ENCODE results near the gene TNFRSF1A. TPM values are rescaled to one million over a fixed set of nuclear protein-coding genes. Genes with fewer than 3 reads are reported as not detected.

The TNFRSF1A gene
- total and polyA plus RNA-seq, 9 of the 15 experiments (the other 6 are each of a cell fraction or from before 2014, with no cell fraction given), result 0.76 to 43.5 (median 30.0) TPM

DNA sequence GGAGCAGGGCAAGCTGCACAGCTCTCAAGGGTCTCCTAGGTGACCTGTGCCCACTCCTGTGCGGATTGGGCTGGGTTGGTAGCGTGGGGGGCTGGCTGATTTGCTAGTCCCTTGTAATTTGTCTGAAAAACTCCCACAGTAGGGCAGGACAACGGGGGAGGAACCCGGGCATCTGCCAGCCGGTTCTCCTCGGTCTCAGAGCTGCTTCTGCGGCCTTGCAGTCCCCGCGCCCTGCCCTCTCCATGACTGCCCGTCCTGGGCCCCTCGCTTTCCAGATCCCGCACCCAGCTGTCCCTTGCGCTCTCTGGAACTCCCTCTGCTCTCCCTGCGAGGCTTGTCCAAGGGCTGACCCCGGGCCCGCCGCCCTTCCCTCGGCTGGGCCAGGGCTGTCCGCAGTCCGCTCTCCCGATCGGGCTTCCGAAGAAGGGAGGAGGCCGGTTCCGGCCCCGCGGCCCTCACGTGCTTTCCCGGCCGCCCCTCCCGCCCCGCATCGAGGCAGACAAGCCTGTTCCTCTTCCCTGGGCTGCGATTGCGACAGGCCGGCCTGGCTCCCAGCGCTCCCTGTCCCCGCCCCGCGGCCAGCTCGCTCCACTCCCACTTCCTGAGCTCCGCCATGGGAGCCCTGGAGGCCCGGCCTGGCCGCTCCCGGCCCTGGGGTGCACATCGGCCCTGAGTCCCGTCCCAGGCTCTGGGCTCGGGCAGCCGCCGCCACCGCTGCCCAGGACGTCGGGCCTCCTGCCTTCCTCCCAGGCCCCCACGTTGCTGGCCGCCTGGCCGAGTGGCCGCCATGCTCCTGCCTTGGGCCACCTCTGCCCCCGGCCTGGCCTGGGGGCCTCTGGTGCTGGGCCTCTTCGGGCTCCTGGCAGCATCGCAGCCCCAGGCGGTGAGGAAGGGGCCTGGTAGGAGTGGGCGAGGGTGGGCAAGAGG, 42.0 kb upstream of the TNFRSF1A start, which contains the start of gene LTBR (continued):
- TF ChIP-seq, protein P1, sequence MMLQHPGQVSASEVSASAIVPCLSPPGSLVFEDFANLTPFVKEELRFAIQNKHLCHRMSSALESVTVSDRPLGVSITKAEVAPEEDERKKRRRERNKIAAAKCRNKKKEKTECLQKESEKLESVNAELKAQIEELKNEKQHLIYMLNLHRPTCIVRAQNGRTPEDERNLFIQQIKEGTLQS (IDR thresholded peaks at IDR 0.05), result no peak
- TF ChIP-seq, protein P1 (CRISPR knock-in tag; conservative IDR thresholded peaks at IDR 0.05), result no peak
- TF ChIP-seq YY1 (IDR thresholded peaks at IDR 0.05; ENCODE audit: borderline replicate concordance in 1 of 3, control insufficient read depth in 1 of 3, extremely low read depth in 1 of 3, insufficient read depth in 3 of 3, insufficient read length in 1 of 3, insufficient replicate concordance in 2 of 3, low read depth in 1 of 3, low read length in 2 of 3), result peak in 1 of 3 experiments; percentile 87
- TF ChIP-seq ZNF175 (CRISPR knock-in tag; IDR thresholded peaks at IDR 0.05; ENCODE audit: low read depth), result no peak
- 0 out of 2 replicates have a peak, but pooled peaks have one; percentile 16 for TF ChIP-seq SMARCA4 (IDR thresholded peaks at IDR 0.05)
- TF ChIP-seq RAD51 (IDR thresholded peaks at IDR 0.05; ENCODE audit: borderline replicate concordance, low read depth), result peak; percentile 73
- peak; percentile 57; the same call in 1 of the 2 replicates for TF ChIP-seq ELF1 (tag; IDR thresholded peaks at IDR 0.05)
- TF ChIP-seq ZBTB1 (CRISPR knock-in tag; IDR thresholded peaks at IDR 0.05; ENCODE audit: borderline replicate concordance, low read depth), result no peak
- TF ChIP-seq TAF9B (IDR thresholded peaks at IDR 0.05; ENCODE audit: partially characterized antibody), result peak; percentile 22
- peak; percentile 47 for TF ChIP-seq TBP (optimal IDR thresholded peaks at IDR 0.05; ENCODE audit: low read depth, low read length)
- TF ChIP-seq PCBP2 (IDR thresholded peaks at IDR 0.05; ENCODE audit: low read depth, low read length, poor library complexity, severe bottlenecking), result no peak
- TF ChIP-seq, protein P2, sequence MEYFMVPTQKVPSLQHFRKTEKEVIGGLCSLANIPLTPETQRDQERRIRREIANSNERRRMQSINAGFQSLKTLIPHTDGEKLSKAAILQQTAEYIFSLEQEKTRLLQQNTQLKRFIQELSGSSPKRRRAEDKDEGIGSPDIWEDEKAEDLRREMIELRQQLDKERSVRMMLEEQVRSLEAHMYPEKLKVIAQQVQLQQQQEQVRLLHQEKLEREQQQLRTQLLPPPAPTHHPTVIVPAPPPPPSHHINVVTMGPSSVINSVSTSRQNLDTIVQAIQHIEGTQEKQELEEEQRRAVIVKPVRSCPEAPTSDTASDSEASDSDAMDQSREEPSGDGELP (CRISPR knock-in tag; IDR thresholded peaks at IDR 0.05; ENCODE audit: borderline replicate concordance), result peak; percentile 74; the same call in 1 of the 2 replicates
- no peak for TF ChIP-seq ZNF217 (CRISPR knock-in tag; IDR thresholded peaks at IDR 0.05)
- peak; percentile 89 for TF ChIP-seq MAX (CRISPR knock-in tag; IDR thresholded peaks at IDR 0.05)
- peak; percentile 56; the same call in 1 of the 2 replicates for TF ChIP-seq NFRKB (IDR thresholded peaks at IDR 0.05; ENCODE audit: low read depth)
- no peak for TF ChIP-seq ZKSCAN1 (IDR thresholded peaks at IDR 0.05; ENCODE audit: low read depth, low read length)
- peak; percentile 20; the same call in 1 of the 2 replicates for TF ChIP-seq ESRRA (IDR thresholded peaks at IDR 0.05; ENCODE audit: borderline replicate concordance, low read depth)
- peak; percentile 99 for TF ChIP-seq ZFX (CRISPR knock-in tag; IDR thresholded peaks at IDR 0.05)
- no peak for TF ChIP-seq KDM2B (CRISPR knock-in tag; IDR thresholded peaks at IDR 0.05)
- peak; percentile 42; the same call in 1 of the 2 replicates for TF ChIP-seq ZBED1 (IDR thresholded peaks at IDR 0.05)
- no peak for TF ChIP-seq ZNF444 (CRISPR knock-in tag; IDR thresholded peaks at IDR 0.05)
- no peak for TF ChIP-seq DPF2 (IDR thresholded peaks at IDR 0.05)
- TF ChIP-seq HMGN3 (IDR thresholded peaks at IDR 0.05; ENCODE audit: borderline replicate concordance, extremely low read depth, insufficient read length, low read depth, low read length), result peak; percentile 87
- TF ChIP-seq RBM15 (IDR thresholded peaks at IDR 0.05; ENCODE audit: insufficient read depth, low read length), result no peak
- TF ChIP-seq, protein P3, sequence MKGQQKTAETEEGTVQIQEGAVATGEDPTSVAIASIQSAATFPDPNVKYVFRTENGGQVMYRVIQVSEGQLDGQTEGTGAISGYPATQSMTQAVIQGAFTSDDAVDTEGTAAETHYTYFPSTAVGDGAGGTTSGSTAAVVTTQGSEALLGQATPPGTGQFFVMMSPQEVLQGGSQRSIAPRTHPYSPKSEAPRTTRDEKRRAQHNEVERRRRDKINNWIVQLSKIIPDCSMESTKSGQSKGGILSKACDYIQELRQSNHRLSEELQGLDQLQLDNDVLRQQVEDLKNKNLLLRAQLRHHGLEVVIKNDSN (CRISPR knock-in tag; IDR thresholded peaks at IDR 0.05), result peak; percentile 86

Data from K562 (cell line).